ENCODE results near the gene PTPRU. TPM values are rescaled to one million over a fixed set of nuclear protein-coding genes. Genes with fewer than 3 reads are reported as not detected.

Gene PTPRU
- total RNA-seq, 1 donor, result 9.4 TPM

GRCh38 chr1:29329022-29329775 lies 92.9 kb downstream of the PTPRU start:
- no peaks in the 10 kb centered on the region for H3K9me3 ChIP-seq (ENCODE audit: low read depth, low read length)
- DNase-seq (ENCODE audit: insufficient read length, low spot score, missing footprints), result peak; percentile 31
- no peak overlapping the region for H3K27ac ChIP-seq (ENCODE audit: low read depth, low read length)
- TF ChIP-seq CTCF (IDR thresholded peaks at IDR 0.05; ENCODE audit: extremely low read depth, low read depth, low read length), result no peak
- H3K27me3 ChIP-seq (ENCODE audit: insufficient read depth, low read length), result peaks cover 3% of the 10 kb centered on the region
- no peak overlapping the region for H3K4me3 ChIP-seq (ENCODE audit: insufficient read depth, low read length)
- H3K4me1 ChIP-seq (ENCODE audit: insufficient read depth, low read length), result no peaks in the 10 kb centered on the region
- H3K36me3 ChIP-seq (ENCODE audit: insufficient read depth, low read length), result no peaks in the 10 kb centered on the region
- no peak overlapping the region for H2AFZ ChIP-seq (ENCODE audit: low read length)
- no peaks in the 10 kb centered on the region for H3K79me2 ChIP-seq (ENCODE audit: insufficient read depth, low read length)
- H4K20me1 ChIP-seq (ENCODE audit: insufficient read depth, low read length), result no peaks in the 10 kb centered on the region
- no peak overlapping the region for H3K4me2 ChIP-seq (ENCODE audit: insufficient read depth, low read length)

DNA sequence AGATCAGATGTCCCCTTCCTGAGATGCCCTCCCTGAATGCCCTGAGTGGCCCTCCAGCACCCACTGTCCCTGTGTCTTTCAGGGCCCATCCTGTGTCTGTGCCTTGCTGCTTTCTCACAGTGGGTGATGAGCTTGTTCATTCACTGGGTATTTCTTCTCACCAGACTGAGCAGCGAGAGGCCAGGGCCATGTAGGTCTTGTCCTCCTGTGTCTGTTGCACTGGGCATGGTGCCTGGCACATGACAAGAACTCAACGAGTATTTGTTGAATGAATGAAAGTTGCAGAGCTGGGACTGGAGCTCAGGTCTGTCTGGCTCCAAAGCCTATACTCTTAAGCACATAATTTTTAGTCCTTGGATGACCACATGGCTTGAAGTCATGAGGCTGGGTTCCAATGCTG lies 93.8 kb downstream of the PTPRU start:
- no peaks in the 10 kb centered on the region for H3K9me3 ChIP-seq (ENCODE audit: low read depth, low read length)
- no peak overlapping the region for H3K4me2 ChIP-seq (ENCODE audit: insufficient read depth, low read length)
- H3K27me3 ChIP-seq (ENCODE audit: insufficient read depth, low read length), result peaks cover 6% of the 10 kb centered on the region
- no peak overlapping the region for H3K27ac ChIP-seq (ENCODE audit: low read depth, low read length)
- DNase-seq (ENCODE audit: insufficient read length, low spot score, missing footprints), result no peak
- no peaks in the 10 kb centered on the region for H3K79me2 ChIP-seq (ENCODE audit: insufficient read depth, low read length)
- no peak overlapping the region for H2AFZ ChIP-seq (ENCODE audit: low read length)
- TF ChIP-seq CTCF (IDR thresholded peaks at IDR 0.05; ENCODE audit: extremely low read depth, low read depth, low read length), result no peak
- no peaks in the 10 kb centered on the region for H4K20me1 ChIP-seq (ENCODE audit: insufficient read depth, low read length)
- no peaks in the 10 kb centered on the region for H3K36me3 ChIP-seq (ENCODE audit: insufficient read depth, low read length)
- H3K4me1 ChIP-seq (ENCODE audit: insufficient read depth, low read length), result no peaks in the 10 kb centered on the region
- no peak overlapping the region for H3K4me3 ChIP-seq (ENCODE audit: insufficient read depth, low read length)

DNA sequence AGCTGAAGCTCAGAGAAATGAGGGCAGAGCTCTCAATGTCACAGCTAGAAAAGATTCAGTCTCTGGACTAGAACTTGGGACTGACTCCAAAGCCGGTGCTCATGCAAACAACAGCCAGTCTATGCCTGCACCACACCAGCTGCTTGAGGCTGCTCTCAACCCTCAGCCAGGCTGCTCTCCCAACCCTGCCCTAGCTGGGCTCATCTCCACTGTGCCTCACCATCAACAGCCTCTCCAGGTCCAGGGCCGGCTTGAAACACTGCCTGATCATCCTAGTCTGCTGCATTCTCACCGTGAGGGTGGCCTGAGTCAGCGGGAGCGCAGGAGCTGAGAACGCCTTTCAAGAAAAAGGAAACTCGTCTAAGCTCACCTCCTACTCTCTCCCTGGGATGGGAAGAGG lies 94.5 kb downstream of the PTPRU start:
- no peak for TF ChIP-seq CTCF (IDR thresholded peaks at IDR 0.05; ENCODE audit: extremely low read depth, low read depth, low read length)
- Histone ChIP-seq H3K4me1 (ENCODE audit: insufficient read depth, low read length) (no peaks in the 10 kb centered on the region), H3K27me3 (ENCODE audit: insufficient read depth, low read length) (peaks cover 10% of the 10 kb centered on the region), H3K4me3 (ENCODE audit: insufficient read depth, low read length) (no peak overlapping the region), H3K36me3 (ENCODE audit: insufficient read depth, low read length) (no peaks in the 10 kb centered on the region), H3K27ac (ENCODE audit: low read depth, low read length) (no peak overlapping the region), H2AFZ (ENCODE audit: low read length) (no peak overlapping the region), H3K79me2 (ENCODE audit: insufficient read depth, low read length) (no peaks in the 10 kb centered on the region), H4K20me1 (ENCODE audit: insufficient read depth, low read length) (no peaks in the 10 kb centered on the region), H3K9me3 (ENCODE audit: low read depth, low read length) (no peaks in the 10 kb centered on the region), H3K4me2 (ENCODE audit: insufficient read depth, low read length) (no peak overlapping the region)
- no peak for DNase-seq (ENCODE audit: insufficient read length, low spot score, missing footprints)

DNA sequence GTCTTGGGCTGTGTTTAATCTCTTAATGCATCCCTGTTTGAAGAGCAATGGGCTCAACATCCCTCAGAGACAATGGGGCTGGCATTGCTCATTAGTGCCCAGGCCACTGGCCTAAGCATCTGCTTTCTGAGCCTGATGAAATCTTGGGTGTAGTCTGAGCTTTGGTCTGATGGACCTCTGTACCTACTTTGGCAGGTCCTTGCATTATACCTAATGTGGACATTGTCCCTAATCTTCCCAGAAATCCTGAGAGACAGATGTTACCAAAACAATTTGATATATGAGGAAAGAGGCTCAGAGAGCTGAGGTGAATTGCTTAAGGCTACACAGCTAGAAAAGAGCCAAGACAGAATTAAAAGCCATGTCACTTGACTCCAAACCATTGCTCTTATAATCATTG lies 95.0 kb downstream of the PTPRU start:
- H4K20me1 ChIP-seq (ENCODE audit: insufficient read depth, low read length), result no peaks in the 10 kb centered on the region
- TF ChIP-seq CTCF (IDR thresholded peaks at IDR 0.05; ENCODE audit: extremely low read depth, low read depth, low read length), result no peak

More for the DNA sequence above, 95.0 kb downstream of the PTPRU start:
- no peaks in the 10 kb centered on the region for H3K79me2 ChIP-seq (ENCODE audit: insufficient read depth, low read length)
- no peak overlapping the region for H2AFZ ChIP-seq (ENCODE audit: low read length)
- no peaks in the 10 kb centered on the region for H3K4me1 ChIP-seq (ENCODE audit: insufficient read depth, low read length)
- H3K4me2 ChIP-seq (ENCODE audit: insufficient read depth, low read length), result no peak overlapping the region
- peaks cover 14% of the 10 kb centered on the region for H3K27me3 ChIP-seq (ENCODE audit: insufficient read depth, low read length)
- no peak overlapping the region for H3K4me3 ChIP-seq (ENCODE audit: insufficient read depth, low read length)
- H3K36me3 ChIP-seq (ENCODE audit: insufficient read depth, low read length), result no peaks in the 10 kb centered on the region
- DNase-seq (ENCODE audit: insufficient read length, low spot score, missing footprints), result peak; percentile 62
- H3K9me3 ChIP-seq (ENCODE audit: low read depth, low read length), result no peaks in the 10 kb centered on the region
- no peak overlapping the region for H3K27ac ChIP-seq (ENCODE audit: low read depth, low read length)

All from osteoblast (primary cell).